Measurements from ENCODE around the gene LRIG1.

LRIG1 gene

DNA sequence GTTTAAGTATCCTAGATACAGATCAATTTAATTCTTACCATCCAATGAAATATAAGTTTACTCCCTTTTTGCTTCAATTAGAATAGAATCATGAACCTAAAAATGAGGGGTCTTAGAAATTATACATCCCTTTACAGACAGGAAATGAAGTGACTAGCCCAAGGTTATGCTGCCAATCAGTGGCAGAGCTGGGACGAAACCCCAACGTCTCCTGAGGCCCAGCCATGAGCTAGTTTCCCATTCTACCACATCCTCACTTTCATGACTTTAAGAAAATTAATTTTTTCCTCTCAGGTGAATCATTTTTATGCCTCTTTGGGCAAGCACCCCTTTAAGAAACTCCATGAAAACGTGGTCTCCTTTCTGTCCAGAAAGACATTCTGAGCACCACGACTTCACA is 11.2 kb downstream of the LRIG1 start:
- H3K4me3 ChIP-seq (ENCODE audit: insufficient read depth, low read depth, low read length, poor library complexity, severe bottlenecking), result no peak overlapping the region
- H3K9me3 ChIP-seq (ENCODE audit: control insufficient read depth, low read length), result no peaks in the 10 kb centered on the region
- no peaks in the 10 kb centered on the region for H3K27me3 ChIP-seq (replicated peaks; ENCODE audit: control insufficient read depth, insufficient read depth, low read length, poor library complexity, severe bottlenecking)
- no peak for DNase-seq
- peaks cover 41% of the 10 kb centered on the region for H3K4me1 ChIP-seq (ENCODE audit: control insufficient read depth, insufficient read depth, low read length, poor library complexity, severe bottlenecking)
- peak overlapping the region; percentile 34 for H3K27ac ChIP-seq (ENCODE audit: insufficient read depth, low read length, poor library complexity, severe bottlenecking)
- H3K36me3 ChIP-seq (ENCODE audit: control insufficient read depth, insufficient read depth, low read length), result no peaks in the 10 kb centered on the region

DNA sequence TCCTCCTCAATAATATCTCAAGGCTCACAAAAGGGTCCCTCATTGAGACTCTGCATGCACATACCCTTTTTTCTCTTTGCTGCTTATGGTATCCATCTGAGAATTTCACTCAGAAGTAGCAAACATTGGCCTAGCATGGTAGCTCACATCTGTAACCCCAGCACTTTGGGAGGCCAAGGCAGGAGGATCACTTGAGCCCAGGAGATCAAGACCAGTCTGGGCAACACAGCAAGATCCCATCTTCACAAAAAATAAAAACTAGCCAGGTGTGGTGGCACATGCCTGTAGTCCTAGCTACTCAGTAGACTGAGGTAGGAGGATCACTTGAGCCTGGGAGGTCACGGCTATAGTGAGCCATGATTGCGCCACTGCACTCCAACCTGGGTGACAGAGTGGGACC is 11.7 kb downstream of the LRIG1 start:
- Histone ChIP-seq H3K4me1 (ENCODE audit: control insufficient read depth, insufficient read depth, low read length, poor library complexity, severe bottlenecking) (peaks cover 41% of the 10 kb centered on the region), H3K27ac (ENCODE audit: insufficient read depth, low read length, poor library complexity, severe bottlenecking) (no peak overlapping the region)

DNA sequence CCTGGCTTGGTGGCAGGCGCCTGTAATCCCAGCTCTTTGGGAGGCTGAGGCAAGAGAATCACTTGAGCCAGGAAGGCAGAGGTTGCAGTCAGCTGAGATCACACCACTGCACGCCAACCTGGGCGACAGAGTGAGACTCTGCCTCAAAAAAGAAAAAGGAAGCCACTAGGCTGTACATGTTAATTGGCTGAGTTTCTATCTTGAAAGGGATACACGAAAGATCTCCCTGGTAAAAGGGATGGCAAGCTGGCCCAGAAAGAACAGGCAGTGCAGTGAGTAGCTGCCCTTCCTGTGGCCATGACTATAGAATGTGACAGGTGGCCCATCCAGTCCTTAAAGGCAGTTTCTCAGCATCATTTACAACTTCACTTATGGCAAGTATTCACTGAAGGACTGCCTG is 12.3 kb downstream of the LRIG1 start:
- Histone ChIP-seq H3K4me1 (ENCODE audit: control insufficient read depth, insufficient read depth, low read length, poor library complexity, severe bottlenecking) (peaks cover 40% of the 10 kb centered on the region), H3K27ac (ENCODE audit: insufficient read depth, low read length, poor library complexity, severe bottlenecking) (no peak overlapping the region)

More for the DNA sequence above, 11.7 kb downstream of the LRIG1 start:
- Histone ChIP-seq H3K9me3 (ENCODE audit: control insufficient read depth, low read length) (no peaks in the 10 kb centered on the region), H3K4me3 (ENCODE audit: insufficient read depth, low read depth, low read length, poor library complexity, severe bottlenecking) (no peak overlapping the region), H3K36me3 (ENCODE audit: control insufficient read depth, insufficient read depth, low read length) (no peaks in the 10 kb centered on the region), H3K27me3 (replicated peaks; ENCODE audit: control insufficient read depth, insufficient read depth, low read length, poor library complexity, severe bottlenecking) (no peaks in the 10 kb centered on the region)
- no peak for DNase-seq

DNA sequence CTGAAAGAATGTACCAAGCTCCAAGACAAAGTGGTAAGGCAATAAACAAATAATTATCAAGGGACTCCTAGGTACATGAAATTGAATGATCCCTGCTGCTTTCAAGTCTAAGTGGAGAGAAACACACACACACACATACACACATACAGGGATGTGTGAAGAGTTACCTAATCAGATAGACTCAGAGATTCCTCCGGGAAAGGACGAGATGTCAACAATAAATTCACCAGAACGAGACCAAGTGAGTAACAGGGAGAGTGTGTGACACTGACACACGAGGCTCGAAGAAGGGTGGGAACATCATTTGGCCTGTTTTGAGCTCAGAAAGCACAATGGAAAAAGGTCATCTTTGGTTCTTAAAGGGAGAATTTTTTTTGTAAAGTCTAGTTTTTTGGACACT is 13.4 kb downstream of the LRIG1 start:
- no peak for DNase-seq
- H3K27ac ChIP-seq (ENCODE audit: insufficient read depth, low read length, poor library complexity, severe bottlenecking), result no peak overlapping the region
- peaks cover 38% of the 10 kb centered on the region for H3K4me1 ChIP-seq (ENCODE audit: control insufficient read depth, insufficient read depth, low read length, poor library complexity, severe bottlenecking)
- no peak overlapping the region for H3K4me3 ChIP-seq (ENCODE audit: insufficient read depth, low read depth, low read length, poor library complexity, severe bottlenecking)
- no peaks in the 10 kb centered on the region for H3K27me3 ChIP-seq (replicated peaks; ENCODE audit: control insufficient read depth, insufficient read depth, low read length, poor library complexity, severe bottlenecking)
- no peaks in the 10 kb centered on the region for H3K9me3 ChIP-seq (ENCODE audit: control insufficient read depth, low read length)
- no peaks in the 10 kb centered on the region for H3K36me3 ChIP-seq (ENCODE audit: control insufficient read depth, insufficient read depth, low read length)

More for the DNA sequence above, 12.3 kb downstream of the LRIG1 start:
- no peak overlapping the region for H3K4me3 ChIP-seq (ENCODE audit: insufficient read depth, low read depth, low read length, poor library complexity, severe bottlenecking)
- no peak for DNase-seq
- no peaks in the 10 kb centered on the region for H3K27me3 ChIP-seq (replicated peaks; ENCODE audit: control insufficient read depth, insufficient read depth, low read length, poor library complexity, severe bottlenecking)
- no peaks in the 10 kb centered on the region for H3K36me3 ChIP-seq (ENCODE audit: control insufficient read depth, insufficient read depth, low read length)
- H3K9me3 ChIP-seq (ENCODE audit: control insufficient read depth, low read length), result no peaks in the 10 kb centered on the region

DNA sequence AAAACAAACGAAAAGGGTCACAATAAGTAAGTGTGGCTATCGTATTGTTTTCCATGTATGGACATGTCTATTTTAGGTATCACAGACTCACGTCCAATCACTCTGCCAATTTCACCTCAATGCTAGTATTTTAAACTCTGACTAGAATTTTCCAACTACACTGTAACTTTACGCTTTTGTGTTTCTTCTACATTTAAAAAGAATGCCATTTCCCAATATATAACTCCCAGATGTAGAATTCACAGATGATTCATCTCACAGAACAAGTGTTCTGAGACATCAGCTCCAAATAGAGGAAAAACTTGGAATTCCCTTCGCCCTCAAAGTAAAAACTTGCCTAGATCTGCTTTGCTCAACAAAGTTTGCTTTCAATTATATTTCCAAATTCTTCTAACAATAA is 14.2 kb downstream of the LRIG1 start:
- DNase-seq, result no peak
- H3K36me3 ChIP-seq (ENCODE audit: control insufficient read depth, insufficient read depth, low read length), result no peaks in the 10 kb centered on the region
- no peaks in the 10 kb centered on the region for H3K9me3 ChIP-seq (ENCODE audit: control insufficient read depth, low read length)
- no peak overlapping the region for H3K4me3 ChIP-seq (ENCODE audit: insufficient read depth, low read depth, low read length, poor library complexity, severe bottlenecking)
- no peaks in the 10 kb centered on the region for H3K27me3 ChIP-seq (replicated peaks; ENCODE audit: control insufficient read depth, insufficient read depth, low read length, poor library complexity, severe bottlenecking)
- peaks cover 39% of the 10 kb centered on the region for H3K4me1 ChIP-seq (ENCODE audit: control insufficient read depth, insufficient read depth, low read length, poor library complexity, severe bottlenecking)
- H3K27ac ChIP-seq (ENCODE audit: insufficient read depth, low read length, poor library complexity, severe bottlenecking), result no peak overlapping the region

DNA sequence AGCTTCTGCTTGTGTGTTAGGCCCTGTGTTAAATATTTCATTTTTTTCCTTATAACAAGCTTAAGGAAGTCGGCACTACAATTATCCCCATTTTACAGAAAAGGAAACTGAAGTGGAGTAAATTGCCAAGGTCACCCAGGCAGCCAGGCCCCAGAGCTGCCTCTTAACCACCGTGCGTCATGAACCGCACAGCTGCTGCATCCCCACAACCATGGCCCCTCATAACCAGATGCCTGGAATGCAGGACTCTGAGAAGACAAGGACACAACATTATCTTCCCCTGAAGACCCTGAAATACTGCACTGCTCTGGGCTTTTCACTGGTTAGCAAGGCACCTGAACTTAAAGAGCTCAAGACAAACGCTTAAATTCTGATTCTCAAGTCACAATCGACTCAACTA is 14.6 kb downstream of the LRIG1 start:
- Histone ChIP-seq H3K36me3 (ENCODE audit: control insufficient read depth, insufficient read depth, low read length) (no peaks in the 10 kb centered on the region), H3K4me1 (ENCODE audit: control insufficient read depth, insufficient read depth, low read length, poor library complexity, severe bottlenecking) (peaks cover 44% of the 10 kb centered on the region), H3K9me3 (ENCODE audit: control insufficient read depth, low read length) (no peaks in the 10 kb centered on the region), H3K27me3 (replicated peaks; ENCODE audit: control insufficient read depth, insufficient read depth, low read length, poor library complexity, severe bottlenecking) (no peaks in the 10 kb centered on the region), H3K27ac (ENCODE audit: insufficient read depth, low read length, poor library complexity, severe bottlenecking) (no peak overlapping the region), H3K4me3 (ENCODE audit: insufficient read depth, low read depth, low read length, poor library complexity, severe bottlenecking) (no peak overlapping the region)
- no peak for DNase-seq

DNA sequence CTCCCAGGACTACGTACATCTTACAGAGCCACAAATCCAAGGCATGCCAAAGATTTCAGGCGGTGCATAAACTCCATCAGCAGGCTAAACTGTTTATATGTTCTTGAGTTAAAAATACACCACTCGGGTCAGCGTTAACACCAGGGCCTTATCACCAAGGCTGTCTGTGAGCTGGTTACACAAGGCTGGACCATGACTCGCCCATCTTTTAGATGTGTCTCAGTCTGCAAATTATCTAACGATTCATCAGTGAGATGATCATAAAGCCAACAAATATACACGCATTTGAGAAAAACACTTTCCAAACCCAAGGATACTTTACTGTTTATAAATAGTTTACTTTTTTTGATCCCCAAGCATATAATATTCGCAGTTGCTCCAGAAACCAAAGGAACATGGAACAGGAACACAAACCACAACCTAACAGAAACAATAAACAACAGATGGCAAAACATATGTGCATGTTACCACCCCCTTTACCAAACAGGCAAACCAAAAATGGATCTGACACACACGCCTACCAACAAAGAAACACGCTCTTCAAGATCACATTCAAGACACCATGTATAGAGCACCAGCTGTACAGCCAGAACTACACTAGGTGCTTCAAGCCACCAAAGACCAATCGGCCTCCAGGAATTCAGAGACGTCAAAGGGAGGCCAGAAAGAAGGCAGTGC is 15.4 kb downstream of the LRIG1 start:
- H3K27ac ChIP-seq (ENCODE audit: insufficient read depth, low read length, poor library complexity, severe bottlenecking), result no peak overlapping the region
- DNase-seq, result no peak
- no peaks in the 10 kb centered on the region for H3K9me3 ChIP-seq (ENCODE audit: control insufficient read depth, low read length)
- H3K36me3 ChIP-seq (ENCODE audit: control insufficient read depth, insufficient read depth, low read length), result no peaks in the 10 kb centered on the region
- no peak overlapping the region for H3K4me3 ChIP-seq (ENCODE audit: insufficient read depth, low read depth, low read length, poor library complexity, severe bottlenecking)
- H3K4me1 ChIP-seq (ENCODE audit: control insufficient read depth, insufficient read depth, low read length, poor library complexity, severe bottlenecking), result peaks cover 45% of the 10 kb centered on the region
- no peaks in the 10 kb centered on the region for H3K27me3 ChIP-seq (replicated peaks; ENCODE audit: control insufficient read depth, insufficient read depth, low read length, poor library complexity, severe bottlenecking)

DNA sequence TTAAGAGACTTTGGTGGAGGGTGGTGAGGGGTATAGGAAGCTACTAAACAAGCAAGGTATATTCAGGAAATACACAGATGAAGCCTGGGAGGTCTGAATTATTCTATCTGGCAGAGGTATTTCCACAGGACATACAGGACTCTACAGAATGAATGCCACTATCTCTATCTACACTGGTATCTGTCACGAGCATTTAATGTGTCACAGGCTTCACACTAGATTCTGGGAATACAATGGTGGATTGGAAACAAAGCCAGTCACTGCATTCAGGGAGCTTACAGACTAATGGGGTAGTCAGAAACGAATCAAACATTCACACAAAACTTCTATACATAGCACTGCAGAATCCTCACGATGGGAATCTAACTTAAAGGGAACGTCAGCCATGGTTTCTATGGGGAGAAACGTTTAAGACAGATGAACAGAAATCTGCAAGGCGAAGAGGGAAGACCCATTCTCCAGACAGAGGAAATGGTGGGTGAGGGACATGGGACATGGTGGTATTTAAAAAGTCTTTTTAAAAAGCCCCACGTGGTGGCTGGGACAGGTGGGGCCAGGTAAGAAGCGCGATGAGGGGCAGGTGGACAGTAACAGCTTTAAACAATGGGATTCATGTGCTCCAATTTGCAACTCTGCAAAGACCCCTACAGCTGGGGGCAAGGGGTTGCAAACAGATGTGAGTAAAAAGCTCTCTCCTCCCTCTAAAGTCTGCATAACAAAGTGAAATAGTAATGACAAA is 16.5 kb downstream of the LRIG1 start:
- peaks cover 46% of the 10 kb centered on the region for H3K4me1 ChIP-seq (ENCODE audit: control insufficient read depth, insufficient read depth, low read length, poor library complexity, severe bottlenecking)
- H3K4me3 ChIP-seq (ENCODE audit: insufficient read depth, low read depth, low read length, poor library complexity, severe bottlenecking), result no peak overlapping the region
- no peak overlapping the region for H3K27ac ChIP-seq (ENCODE audit: insufficient read depth, low read length, poor library complexity, severe bottlenecking)
- H3K36me3 ChIP-seq (ENCODE audit: control insufficient read depth, insufficient read depth, low read length), result no peaks in the 10 kb centered on the region
- H3K27me3 ChIP-seq (replicated peaks; ENCODE audit: control insufficient read depth, insufficient read depth, low read length, poor library complexity, severe bottlenecking), result no peaks in the 10 kb centered on the region
- no peak for DNase-seq
- H3K9me3 ChIP-seq (ENCODE audit: control insufficient read depth, low read length), result no peaks in the 10 kb centered on the region

DNA sequence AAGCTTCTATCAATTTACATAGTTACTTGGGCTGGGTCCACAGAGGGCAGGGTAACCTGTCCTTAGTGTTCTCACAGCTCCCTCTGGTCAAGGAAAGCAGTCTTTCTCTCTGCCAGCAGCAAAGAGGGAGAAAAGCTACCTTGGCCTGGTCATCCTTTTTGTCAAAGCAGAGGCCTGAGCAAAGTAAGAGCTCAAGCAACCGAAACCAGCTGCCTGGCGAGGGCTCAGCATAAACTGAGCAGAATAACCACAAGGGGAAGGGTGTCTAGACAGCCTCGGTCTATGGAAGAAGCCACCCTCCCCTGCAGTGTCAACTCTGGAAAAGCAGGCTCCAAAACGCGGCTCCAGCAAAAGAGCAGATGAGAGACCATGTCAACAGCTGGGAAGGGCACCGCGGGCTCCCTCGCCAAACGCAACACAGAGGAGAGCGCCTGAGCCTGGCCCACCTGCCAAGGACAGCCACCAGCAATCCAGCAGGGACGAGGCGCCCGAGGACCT is 17.4 kb downstream of the LRIG1 start:
- H3K27me3 ChIP-seq (replicated peaks; ENCODE audit: control insufficient read depth, insufficient read depth, low read length, poor library complexity, severe bottlenecking), result no peaks in the 10 kb centered on the region
- no peak for DNase-seq
- H3K27ac ChIP-seq (ENCODE audit: insufficient read depth, low read length, poor library complexity, severe bottlenecking), result no peak overlapping the region
- H3K4me3 ChIP-seq (ENCODE audit: insufficient read depth, low read depth, low read length, poor library complexity, severe bottlenecking), result no peak overlapping the region
- H3K36me3 ChIP-seq (ENCODE audit: control insufficient read depth, insufficient read depth, low read length), result no peaks in the 10 kb centered on the region
- peaks cover 40% of the 10 kb centered on the region for H3K4me1 ChIP-seq (ENCODE audit: control insufficient read depth, insufficient read depth, low read length, poor library complexity, severe bottlenecking)
- H3K9me3 ChIP-seq (ENCODE audit: control insufficient read depth, low read length), result no peaks in the 10 kb centered on the region

DNA sequence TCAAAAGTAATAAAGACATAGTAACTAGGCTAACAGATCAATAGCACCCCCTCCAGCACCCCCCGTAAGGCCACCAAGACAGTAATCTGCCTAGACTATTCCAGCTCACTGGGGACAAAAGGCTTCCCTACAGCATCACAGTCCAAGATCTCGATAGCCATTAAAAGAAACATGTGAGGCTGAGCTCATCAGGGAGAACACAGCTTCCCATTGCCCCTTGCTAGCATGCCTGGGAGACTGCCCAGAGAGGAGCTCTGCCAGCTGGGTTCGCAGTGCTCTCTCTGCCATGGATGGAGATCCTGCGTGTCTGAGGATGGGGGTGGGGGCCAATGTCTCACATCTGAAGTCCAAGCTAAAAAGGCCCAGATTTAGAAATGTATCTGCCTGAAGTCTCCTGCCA is 17.8 kb downstream of the LRIG1 start:
- Histone ChIP-seq H3K27me3 (replicated peaks; ENCODE audit: control insufficient read depth, insufficient read depth, low read length, poor library complexity, severe bottlenecking) (no peaks in the 10 kb centered on the region), H3K36me3 (ENCODE audit: control insufficient read depth, insufficient read depth, low read length) (no peaks in the 10 kb centered on the region), H3K27ac (ENCODE audit: insufficient read depth, low read length, poor library complexity, severe bottlenecking) (no peak overlapping the region), H3K9me3 (ENCODE audit: control insufficient read depth, low read length) (no peaks in the 10 kb centered on the region), H3K4me3 (ENCODE audit: insufficient read depth, low read depth, low read length, poor library complexity, severe bottlenecking) (no peak overlapping the region), H3K4me1 (ENCODE audit: control insufficient read depth, insufficient read depth, low read length, poor library complexity, severe bottlenecking) (peaks cover 38% of the 10 kb centered on the region)
- DNase-seq, result no peak
